GM12878 (cell line): ENCODE results near the gene RSKR. TPM values are rescaled to one million over a fixed set of nuclear protein-coding genes. Genes with fewer than 3 reads are reported as not detected.

Experiments used
- ATAC-seq: fragments of 200-7000 bp; cut with Tn5 transposase; 3 replicates; pipeline ENCODE4 v1.9.1; 2020; ENCODE audit warnings: mild to moderate bottlenecking, moderate library complexity
- BruUV-seq: library from RNA; stranded (reverse); fragments of 400-500 nt; replicated peaks from 2 replicates; lab custom pipeline; 2021; lab: Mats Ljungman, UMichigan
- CTCF ChIA-PET: fragments of 300-600 bp; sonication (Branson Sonifier 250); formaldehyde crosslinking; extraction: SDS; loops from one replicate; lab custom pipeline; 2021; ENCODE audit warnings: inconsistent platforms; lab: Yijun Ruan, JAX
- POLR2A ChIA-PET: fragments of 350-600 bp; formaldehyde crosslinking; extraction: SDS; loops from one replicate; lab custom pipeline; 2021; ENCODE audit warnings: inconsistent platforms; lab: Charles Lee
- RAD21 ChIA-PET: fragments of 300-600 bp; sonication (Branson Sonifier 250); formaldehyde crosslinking; loops from one replicate; lab custom pipeline; 2023; ENCODE audit warnings: antibody characterized with exemption; ENCODE audit not compliant: unreplicated experiment; lab: Charles Lee
- SMC1A ChIA-PET: fragments of 300-600 bp; sonication (Branson Sonifier 250); formaldehyde crosslinking; loops from one replicate; lab custom pipeline; 2023; ENCODE audit not compliant: unreplicated experiment, uncharacterized antibody; lab: Charles Lee
- DNase-seq: peaks from one replicate; pipeline ENCODE4 v3.0.0-alpha.2; 2011; ENCODE audit warnings: low read depth, low spot score
- FAIRE-seq: peaks from 3 replicates; lab custom pipeline; 2011; peaks lifted over from hg19 to GRCh38; lab: Jason Lieb, UNC
- H2AFZ ChIP-seq: 2 replicates; pipeline ENCODE4 v1.6.0; 2011; ENCODE audit warnings: low read depth, low read length, control low read depth; ENCODE audit not compliant: control insufficient read depth
- H3K27ac ChIP-seq: 2 replicates; pipeline ENCODE4 v1.5.1; 2011; ENCODE audit warnings: control low read depth; ENCODE audit not compliant: control insufficient read depth, insufficient read depth
- H3K27me3 ChIP-seq, 2 experiments: replicated peaks in 1 of 2; 2 replicates each; pipeline versions ENCODE4 v1.6.0 to v1.6.1; 2011; ENCODE audit warnings: low read length in 1 of 2; ENCODE audit not compliant: control insufficient read depth in 2 of 2, insufficient read depth in 2 of 2
- H3K36me3 ChIP-seq, 2 experiments: 2 replicates each; pipeline ENCODE4 v1.5.1; 2011; ENCODE audit warnings: low read length in 1 of 2; ENCODE audit not compliant: control insufficient read depth in 2 of 2, insufficient read depth in 2 of 2
- H3K4me1 ChIP-seq: 2 replicates; pipeline ENCODE4 v1.6.1; 2011; ENCODE audit warnings: mild to moderate bottlenecking, low read length, moderate library complexity, mixed read lengths; ENCODE audit not compliant: control insufficient read depth, insufficient read depth
- H3K4me2 ChIP-seq: 2 replicates; pipeline ENCODE4 v1.6.0; 2011; ENCODE audit warnings: control low read depth; ENCODE audit not compliant: control insufficient read depth, insufficient read depth
- H3K4me3 ChIP-seq: fragments of 200-600 bp; sonication (generic); 2 replicates; pipeline ENCODE4 v1.5.1; 2016
- H3K79me2 ChIP-seq: 2 replicates; pipeline ENCODE4 v1.6.0; 2011; ENCODE audit warnings: low read length; ENCODE audit not compliant: control insufficient read depth, insufficient read depth
- H3K9ac ChIP-seq: 2 replicates; pipeline ENCODE4 v1.8.0; 2011; ENCODE audit warnings: low read length, control low read depth, mixed read lengths; ENCODE audit not compliant: control insufficient read depth, insufficient read depth
- H3K9me3 ChIP-seq: replicated peaks from 3 replicates; pipeline ENCODE4 v1.5.1; 2011; ENCODE audit warnings: mild to moderate bottlenecking, low read length; ENCODE audit not compliant: control insufficient read depth, insufficient read depth
- H4K20me1 ChIP-seq: 2 replicates; pipeline ENCODE4 v1.6.0; 2011; ENCODE audit not compliant: control insufficient read depth, insufficient read depth
- ATF7 ChIP-seq: fragments of 450-650 bp; IDR thresholded peaks from 2 replicates; pipeline ENCODE4 v1.6.1; 2016; ENCODE audit warnings: low read depth, mild to moderate bottlenecking
- CEBPZ ChIP-seq: fragments of 150-350 bp; IDR thresholded peaks from 2 replicates; pipeline ENCODE4 v1.6.1; 2016; ENCODE audit warnings: low read depth, low read length
- NR2C2 ChIP-seq: IDR thresholded peaks from 2 replicates; pipeline ENCODE4 v1.6.1; 2011; ENCODE audit warnings: borderline replicate concordance, low read depth; ENCODE audit not compliant: control insufficient read depth, insufficient read length
- PML ChIP-seq: IDR thresholded peaks from 2 replicates; pipeline ENCODE4 v1.6.1; 2012; ENCODE audit warnings: low read length, inconsistent platforms
- POLR2AphosphoS2 ChIP-seq: IDR thresholded peaks from 2 replicates; pipeline ENCODE4 v1.6.1; 2011; ENCODE audit warnings: low read depth, mild to moderate bottlenecking, low read length, improper control_type of control experiment, moderate library complexity
- SP1 ChIP-seq: IDR thresholded peaks from one replicate; pipeline ENCODE4 v1.6.1; 2011; ENCODE audit warnings: low read depth, low read length
- TCF3 ChIP-seq: IDR thresholded peaks from 2 replicates; pipeline ENCODE4 v1.6.1; 2012; ENCODE audit warnings: low read depth, mild to moderate bottlenecking, low read length, borderline replicate concordance; ENCODE audit not compliant: insufficient read depth
- ZBED1 ChIP-seq: IDR thresholded peaks from 2 replicates; pipeline ENCODE4 v1.6.1; 2016; ENCODE audit warnings: borderline replicate concordance
- ZSCAN29 ChIP-seq: fragments of 450-650 bp; IDR thresholded peaks from 2 replicates; pipeline ENCODE4 v1.6.1; 2017; ENCODE audit warnings: mild to moderate bottlenecking, moderate library complexity
- WGBS: methylation state at CpG from one replicate; pipeline ENCODE4 v1.1.6; 2016; ENCODE audit warnings: low lambda C conversion rate; ENCODE audit not compliant: insufficient replicate concordance, insufficient coverage; ENCODE audit errors: missing lambda C conversion rate; 5-methylcytosine and 5-hydroxymethylcytosine counted together
- in situ Hi-C: fragments of 300-500 bp; cut with MboI; formaldehyde crosslinking; loops from 9 replicates; pipeline ENCODE4 v1.14.3; 2018; ENCODE audit warnings: mixed read lengths
- intact Hi-C: fragments of 100-400 bp; cut with micrococcal nuclease; formaldehyde crosslinking; loops from one replicate; pipeline ENCODE4 v1.14.2; 2022; ENCODE audit not compliant: unreplicated experiment
- polyA plus RNA-seq, 11 experiments: library from polyadenylated mRNA; depleted of rRNA in 4 of 11; unstranded in 6 of 11; stranded (reverse) in 5 of 11; fragments of >200 nt; fragmentation: Nextera tagmentation in 4 of 11; fragmentation: Illumina TruSeq in 1 of 11; extraction: Ambion mirVana in 4 of 11; extraction: Trizol in 1 of 11; gene quantifications; 1 replicate in 1 of 11; 2 replicates in 10 of 11; pipeline versions ENCODE4 v1.2.1 to v1.2.3, GENCODE V29; 2011 to 2016; ENCODE audit warnings: inconsistent platforms in 2 of 11, missing spikeins in 2 of 11, low read depth in 1 of 11
- total RNA-seq, 4 experiments: library from RNA; depleted of rRNA in 3 of 4; stranded (reverse); fragments of >200 nt in 3 of 4; fragmentation: Illumina TruSeq in 1 of 4; extraction: Trizol in 1 of 4; gene quantifications; 2 replicates each; pipeline versions ENCODE4 v1.2.1 to v1.2.3, GENCODE V29; 2013 to 2021
- TF ChIP-seq, protein P1 (sequence below): IDR thresholded peaks from 2 replicates; pipeline ENCODE4 v1.6.1; 2011; ENCODE audit warnings: mild to moderate bottlenecking, low read depth, low read length, moderate library complexity; ENCODE audit not compliant: insufficient replicate concordance
- TF ChIP-seq, protein P2 (sequence below): fragments of 450-650 bp; IDR thresholded peaks from 2 replicates; pipeline ENCODE4 v1.6.1; 2014; ENCODE audit warnings: mild to moderate bottlenecking
- TF ChIP-seq, protein P3 (sequence below): IDR thresholded peaks from 2 replicates; pipeline ENCODE4 v1.6.1; 2011; ENCODE audit warnings: borderline replicate concordance, low read depth, mild to moderate bottlenecking, moderate library complexity, mixed read lengths, low read length; ENCODE audit not compliant: insufficient read depth; ENCODE audit errors: extremely low read length

RSKR gene
- total and polyA plus RNA-seq, 10 of the 15 experiments (the other 5 are each of a cell fraction or from before 2014, with no cell fraction given), result 0.52 to 22.4 (median 8.7) TPM

DNA sequence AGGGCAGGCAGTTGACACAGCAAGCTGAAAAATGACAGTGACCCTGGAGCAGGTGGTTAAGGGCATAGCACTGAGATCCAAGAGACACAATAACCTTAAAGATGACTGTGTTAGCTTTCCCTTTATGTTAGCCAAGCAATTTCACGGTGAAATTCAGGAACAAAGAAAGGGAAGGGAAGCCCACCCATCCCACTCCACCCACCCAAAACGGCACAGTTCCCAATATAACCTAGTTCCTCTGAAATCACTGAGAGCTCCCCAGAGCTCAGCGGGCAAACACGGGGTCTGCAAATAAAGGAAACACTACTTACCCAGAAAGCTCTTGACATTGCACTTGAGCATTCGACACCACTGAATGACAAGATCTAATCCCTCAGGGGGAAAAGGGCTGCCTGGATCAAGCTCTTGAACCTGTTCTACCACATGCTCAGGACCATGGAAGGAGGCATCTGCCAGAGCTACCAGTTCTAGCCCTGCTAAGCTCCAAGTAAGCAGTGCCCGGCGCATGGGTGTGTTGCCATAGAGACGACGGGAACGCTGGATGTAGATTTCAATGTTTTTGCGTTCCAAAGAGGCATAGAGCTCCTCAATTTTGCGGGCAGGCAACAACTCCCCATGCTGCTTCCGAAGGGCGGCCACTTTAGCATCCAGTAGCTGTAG is 20.4 kb upstream of the RSKR start (continued):
- TF ChIP-seq, protein P1, sequence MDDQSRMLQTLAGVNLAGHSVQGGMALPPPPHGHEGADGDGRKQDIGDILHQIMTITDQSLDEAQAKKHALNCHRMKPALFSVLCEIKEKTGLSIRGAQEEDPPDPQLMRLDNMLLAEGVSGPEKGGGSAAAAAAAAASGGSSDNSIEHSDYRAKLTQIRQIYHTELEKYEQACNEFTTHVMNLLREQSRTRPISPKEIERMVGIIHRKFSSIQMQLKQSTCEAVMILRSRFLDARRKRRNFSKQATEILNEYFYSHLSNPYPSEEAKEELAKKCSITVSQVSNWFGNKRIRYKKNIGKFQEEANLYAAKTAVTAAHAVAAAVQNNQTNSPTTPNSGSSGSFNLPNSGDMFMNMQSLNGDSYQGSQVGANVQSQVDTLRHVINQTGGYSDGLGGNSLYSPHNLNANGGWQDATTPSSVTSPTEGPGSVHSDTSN, result no peak

GRCh38 chr17:28626818-28627217 is 12.8 kb upstream of the RSKR start:
- ATAC-seq, result no peak
- intact Hi-C loops, result no loop called here
- H3K9ac ChIP-seq, result no peak overlapping the region
- SMC1A ChIA-PET, result no interaction called here
- FAIRE-seq, result no peak
- no peaks in the 10 kb centered on the region for H3K9me3 ChIP-seq
- no peak overlapping the region for H3K4me2 ChIP-seq
- no peaks in the 10 kb centered on the region for H4K20me1 ChIP-seq
- TSS peak; percentile 33 for BruUV-seq
- in situ Hi-C loops, result no loop called here
- POLR2A ChIA-PET, result interaction anchor here (0.7 kb wide), 1 partner anchor 20 kb away, joined by 3 read pairs; no protein-coding TSS in a partner anchor
- no peaks in the 10 kb centered on the region for H3K79me2 ChIP-seq
- RAD21 ChIA-PET, result no interaction called here
- H3K4me3 ChIP-seq, result no peak overlapping the region
- H3K36me3 ChIP-seq, result peaks cover 17 to 38% of the 10 kb centered on the region in 2 experiments
- WGBS, result 88% methylated on average over 4 of the region's 4 CpGs
- no peak overlapping the region for H2AFZ ChIP-seq
- H3K27me3 ChIP-seq, result no peaks in the 10 kb centered on the region
- CTCF ChIA-PET, result no interaction called here
- H3K4me1 ChIP-seq, result no peaks in the 10 kb centered on the region
- H3K27ac ChIP-seq, result no peak overlapping the region
- TF ChIP-seq POLR2AphosphoS2, result no peak
- no peak for TF ChIP-seq NR2C2
- TF ChIP-seq, protein P1, result no peak
- TF ChIP-seq ZBED1, result no peak
- no peak for TF ChIP-seq CEBPZ
- no peak for TF ChIP-seq SP1
- TF ChIP-seq, protein P2, sequence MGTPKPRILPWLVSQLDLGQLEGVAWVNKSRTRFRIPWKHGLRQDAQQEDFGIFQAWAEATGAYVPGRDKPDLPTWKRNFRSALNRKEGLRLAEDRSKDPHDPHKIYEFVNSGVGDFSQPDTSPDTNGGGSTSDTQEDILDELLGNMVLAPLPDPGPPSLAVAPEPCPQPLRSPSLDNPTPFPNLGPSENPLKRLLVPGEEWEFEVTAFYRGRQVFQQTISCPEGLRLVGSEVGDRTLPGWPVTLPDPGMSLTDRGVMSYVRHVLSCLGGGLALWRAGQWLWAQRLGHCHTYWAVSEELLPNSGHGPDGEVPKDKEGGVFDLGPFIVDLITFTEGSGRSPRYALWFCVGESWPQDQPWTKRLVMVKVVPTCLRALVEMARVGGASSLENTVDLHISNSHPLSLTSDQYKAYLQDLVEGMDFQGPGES, result no peak
- no peak for TF ChIP-seq TCF3
- no peak for TF ChIP-seq PML
- no peak for TF ChIP-seq ATF7
- TF ChIP-seq ZSCAN29, result no peak
- TF ChIP-seq, protein P3, sequence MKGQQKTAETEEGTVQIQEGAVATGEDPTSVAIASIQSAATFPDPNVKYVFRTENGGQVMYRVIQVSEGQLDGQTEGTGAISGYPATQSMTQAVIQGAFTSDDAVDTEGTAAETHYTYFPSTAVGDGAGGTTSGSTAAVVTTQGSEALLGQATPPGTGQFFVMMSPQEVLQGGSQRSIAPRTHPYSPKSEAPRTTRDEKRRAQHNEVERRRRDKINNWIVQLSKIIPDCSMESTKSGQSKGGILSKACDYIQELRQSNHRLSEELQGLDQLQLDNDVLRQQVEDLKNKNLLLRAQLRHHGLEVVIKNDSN, result no peak
- no peak for DNase-seq
